ENCODE measurements around the gene SEC22C. TPM values are rescaled to one million over a fixed set of nuclear protein-coding genes. Genes with fewer than 3 reads are reported as not detected.
"Not testable (repeated sequence)": the region's sequence is repeated elsewhere in the genome, so short reads cannot be mapped to it uniquely, and the experiment has no call there.

SEC22C gene
- total and polyA plus RNA-seq, 2 donors (not counting 1 experiment from before 2014, with no cell fraction given), result 19.2 to 44.8 TPM

DNA sequence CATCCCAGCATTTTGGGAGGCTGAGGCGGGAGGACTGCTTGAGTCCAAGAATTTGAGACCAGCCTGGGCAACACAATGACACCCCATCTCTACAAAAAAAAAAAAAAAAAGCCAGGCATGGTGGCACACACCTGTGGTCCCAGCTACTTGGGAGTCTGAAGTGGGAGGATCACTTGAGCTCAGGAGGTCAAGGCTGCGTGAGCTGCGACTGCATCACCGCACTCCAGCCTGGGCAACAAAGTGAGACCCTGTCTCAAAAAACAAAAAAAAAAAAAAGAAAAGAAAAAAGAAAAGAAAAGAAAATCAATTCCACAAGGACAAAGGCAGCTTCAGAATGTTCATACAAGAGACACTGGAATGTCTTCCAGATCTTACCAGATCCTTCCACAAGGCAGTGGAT lies 2.4 kb downstream of the SEC22C start:
- H3K4me2 ChIP-seq (replicated peaks; ENCODE audit: low read depth, low read length, poor library complexity, severe bottlenecking); H3K4me3 Mint-ChIP-seq; intact Hi-C loops (cut with micrococcal nuclease); H3K36me3 ChIP-seq (replicated peaks in 1 of 2; ENCODE audit: control extremely low read depth in 1 of 2, control insufficient read depth in 1 of 2, extremely low read depth in 1 of 2, insufficient read depth in 2 of 2, low read length in 1 of 2); H4K20me1 ChIP-seq (ENCODE audit: control insufficient read depth, insufficient read depth, low read length, poor library complexity, severe bottlenecking); H2AFZ ChIP-seq (ENCODE audit: insufficient read depth, low read depth, low read length, poor library complexity, severe bottlenecking); H3K9ac ChIP-seq (ENCODE audit: low read length); H3K4me3 ChIP-seq (ENCODE audit: control extremely low read depth in 1 of 5, extremely low read depth in 1 of 5, insufficient read depth in 1 of 5, low read depth in 2 of 5, low read length in 4 of 5); H3K27ac Mint-ChIP-seq; ATAC-seq (ENCODE audit: low read depth); H3K27me3 Mint-ChIP-seq; DNase-seq; H3K27ac ChIP-seq (ENCODE audit: low read length in 2 of 2); H3K27me3 ChIP-seq (replicated peaks in 1 of 4; ENCODE audit: control extremely low read depth in 1 of 4, control insufficient read depth in 3 of 4, insufficient read depth in 4 of 4, low read length in 3 of 4); H3K9me3 Mint-ChIP-seq (ENCODE audit: insufficient read depth): not testable (repeated sequence)
- peaks cover 37% of the 10 kb centered on the region for H3K4me1 Mint-ChIP-seq
- peaks cover 14% of the 10 kb centered on the region in 2 donors for H3K4me1 ChIP-seq (ENCODE audit: control insufficient read depth in 2 of 2, insufficient read depth in 2 of 2, low read length in 2 of 2)
- H3K79me2 ChIP-seq (ENCODE audit: control insufficient read depth, insufficient read depth, low read length), result peaks cover 35% of the 10 kb centered on the region
- ChIA-PET CTCF (interaction anchor here (0.7 to 1.5 kb wide), 5 partner anchors 10 to 166 kb away, joined by 3 to 6 read pairs (median 4); partner anchors contain the start of gene SS18L2), POLR2A (interaction anchor here (0.7 kb wide), 1 partner anchor 553 kb away, joined by 5 read pairs; no protein-coding TSS in a partner anchor)
- H3K9me3 ChIP-seq (ENCODE audit: control extremely low read depth in 1 of 3, control insufficient read depth in 2 of 3, insufficient read depth in 1 of 3, low read length in 2 of 3), result peaks cover 4 to 11% (median 6%) of the 10 kb centered on the region in 3 donors
- WGBS (ENCODE audit: insufficient coverage), result 100% methylated on average over 2 of the region's 4 CpGs

DNA sequence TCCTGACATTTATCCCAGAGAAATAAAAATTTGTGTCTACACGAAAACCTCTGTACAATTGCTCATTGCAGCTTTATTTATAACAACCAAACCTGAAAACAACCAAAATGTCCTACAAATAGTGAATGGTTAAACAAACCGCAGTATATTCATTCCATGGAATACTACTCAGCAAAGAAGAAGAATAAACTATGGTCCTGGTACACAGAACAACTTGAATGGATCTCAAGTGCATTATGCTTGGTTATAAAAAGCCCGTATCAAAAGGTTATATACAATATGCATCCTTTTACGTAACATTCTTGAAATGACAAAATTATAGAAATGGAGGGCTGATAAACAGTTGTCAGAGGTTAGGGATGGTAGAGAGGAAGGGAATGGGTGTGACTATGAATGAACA lies 3.7 kb downstream of the SEC22C start:
- intact Hi-C loops (cut with micrococcal nuclease), result no loop called here
- H3K27ac ChIP-seq (ENCODE audit: low read length in 2 of 2), result no peak overlapping the region
- H3K27me3 ChIP-seq (replicated peaks in 1 of 4; ENCODE audit: control extremely low read depth in 1 of 4, control insufficient read depth in 3 of 4, insufficient read depth in 4 of 4, low read length in 3 of 4), result no peaks in the 10 kb centered on the region
- no peak overlapping the region for H2AFZ ChIP-seq (ENCODE audit: insufficient read depth, low read depth, low read length, poor library complexity, severe bottlenecking)
- H3K9me3 ChIP-seq (ENCODE audit: control extremely low read depth in 1 of 3, control insufficient read depth in 2 of 3, insufficient read depth in 1 of 3, low read length in 2 of 3), result peaks cover 9 to 15% (median 10%) of the 10 kb centered on the region in 3 donors
- DNase-seq, result no peak
- ChIA-PET POLR2A (no interaction called here), CTCF (no interaction called here)
- no peak overlapping the region for H3K4me3 ChIP-seq (ENCODE audit: control extremely low read depth in 1 of 5, extremely low read depth in 1 of 5, insufficient read depth in 1 of 5, low read depth in 2 of 5, low read length in 4 of 5)
- H3K79me2 ChIP-seq (ENCODE audit: control insufficient read depth, insufficient read depth, low read length), result peaks cover 33% of the 10 kb centered on the region
- ATAC-seq (ENCODE audit: low read depth), result no peak
- H4K20me1 ChIP-seq (ENCODE audit: control insufficient read depth, insufficient read depth, low read length, poor library complexity, severe bottlenecking), result no peaks in the 10 kb centered on the region
- H3K4me1 Mint-ChIP-seq, result peaks cover 35% of the 10 kb centered on the region
- H3K4me1 ChIP-seq (ENCODE audit: control insufficient read depth in 2 of 2, insufficient read depth in 2 of 2, low read length in 2 of 2), result peaks cover 14% of the 10 kb centered on the region in 2 donors
- TF ChIP-seq EZH2 (IDR thresholded peaks at IDR 0.05; ENCODE audit: borderline replicate concordance, insufficient read depth, low read depth, low read length, poor library complexity, severe bottlenecking) (no peak), CTCF (IDR thresholded peaks at IDR 0.05) (no peak)
- H3K27ac Mint-ChIP-seq, result no peak overlapping the region
- WGBS (ENCODE audit: insufficient coverage), result no CpG with 5 or more reads among the region's 4 CpGs
- H3K27me3 Mint-ChIP-seq, result no peaks in the 10 kb centered on the region
- peaks cover 3 to 14% of the 10 kb centered on the region in 2 experiments for H3K36me3 ChIP-seq (replicated peaks in 1 of 2; ENCODE audit: control extremely low read depth in 1 of 2, control insufficient read depth in 1 of 2, extremely low read depth in 1 of 2, insufficient read depth in 2 of 2, low read length in 1 of 2)
- no peak overlapping the region for H3K4me2 ChIP-seq (replicated peaks; ENCODE audit: low read depth, low read length, poor library complexity, severe bottlenecking)
- peaks cover 8% of the 10 kb centered on the region for H3K9me3 Mint-ChIP-seq (ENCODE audit: insufficient read depth)
- no peak overlapping the region for H3K9ac ChIP-seq (ENCODE audit: low read length)
- no peak overlapping the region for H3K4me3 Mint-ChIP-seq

Measured in B cell (primary cell).